K562 (cell line): ENCODE data around the gene ZNF432. TPM values are rescaled to one million over a fixed set of nuclear protein-coding genes. Genes with fewer than 3 reads are reported as not detected.

ENCODE experiments used
- ATF4 ChIP-seq: fragments of 450-650 bp; formaldehyde crosslinking; IDR thresholded peaks from 2 replicates; pipeline ENCODE4 v1.4.0; 2022; ENCODE audit warnings: mild to moderate bottlenecking, moderate library complexity
- BCOR ChIP-seq: fragments of 450-650 bp; IDR thresholded peaks from 2 replicates; pipeline ENCODE4 v1.6.1; 2016
- FOXK2 ChIP-seq, 2 experiments: fragments of 450-650 bp; IDR thresholded peaks in 1 of 2; conservative IDR thresholded peaks in 1 of 2; 2 replicates each; pipeline ENCODE4 v1.6.1; 2016; ENCODE audit warnings: low read depth in 2 of 2, mild to moderate bottlenecking in 1 of 2
- HCFC1 ChIP-seq: IDR thresholded peaks from 2 replicates; pipeline ENCODE4 v1.6.1; 2012; ENCODE audit warnings: low read depth, low read length, improper control_type of control experiment
- KLF6 ChIP-seq: fragments of 250-450 bp; sonication (Bioruptor Pico); IDR thresholded peaks from 2 replicates; pipeline ENCODE4 v1.4.0; 2020; ENCODE audit warnings: mild to moderate bottlenecking, moderate library complexity, borderline replicate concordance
- MYBL2 ChIP-seq, 2 experiments: fragments of 450-650 bp in 1 of 2; sonication (generic) in 1 of 2; formaldehyde crosslinking in 1 of 2; IDR thresholded peaks; 2 replicates each; pipeline versions ENCODE4 v1.6.1 to v1.8.1; 2017 to 2022; ENCODE audit warnings: borderline replicate concordance in 1 of 2, inconsistent platforms in 1 of 2, low read depth in 1 of 2, mild to moderate bottlenecking in 1 of 2, missing genetic modification reagents in 1 of 2, moderate library complexity in 1 of 2
- POLR2B ChIP-seq: fragments of 450-650 bp; IDR thresholded peaks from 2 replicates; pipeline ENCODE4 v1.6.1; 2018; ENCODE audit warnings: low read depth; ENCODE audit not compliant: partially characterized antibody
- POLR2G ChIP-seq: fragments of 200-400 bp; formaldehyde crosslinking; IDR thresholded peaks from 2 replicates; pipeline ENCODE4 v1.6.1; 2017; ENCODE audit warnings: low read depth, mild to moderate bottlenecking, antibody characterized with exemption, low read length, moderate library complexity
- RAD21 ChIP-seq, 2 experiments: fragments of 250-450 bp in 1 of 2; fragments of 450-650 bp in 1 of 2; sonication (Bioruptor Pico) in 1 of 2; formaldehyde crosslinking in 1 of 2; IDR thresholded peaks in 1 of 2; conservative IDR thresholded peaks in 1 of 2; 2 replicates each; pipeline versions ENCODE4 v1.4.0 to v1.8.0; 2020 to 2022; ENCODE audit warnings: mild to moderate bottlenecking in 2 of 2, moderate library complexity in 1 of 2
- TFAP4 ChIP-seq: sonication (generic); formaldehyde crosslinking; IDR thresholded peaks from 2 replicates; pipeline ENCODE4 v1.8.0; 2022; ENCODE audit warnings: missing genetic modification reagents, mild to moderate bottlenecking, moderate library complexity, borderline replicate concordance
- ZBTB17 ChIP-seq: fragments of 450-650 bp; formaldehyde crosslinking; IDR thresholded peaks from 2 replicates; pipeline ENCODE4 v1.4.0; 2020; ENCODE audit warnings: mild to moderate bottlenecking
- ZFX ChIP-seq: sonication (generic); formaldehyde crosslinking; IDR thresholded peaks from 2 replicates; pipeline ENCODE4 v1.8.0; 2022; ENCODE audit warnings: mild to moderate bottlenecking, missing genetic modification reagents, moderate library complexity
- ZNF134 ChIP-seq: fragments of 250-450 bp; sonication (Bioruptor Pico); conservative IDR thresholded peaks from 2 replicates; pipeline ENCODE4 v1.4.0; 2020
- ZNF174 ChIP-seq: fragments of 250-450 bp; sonication (Bioruptor Pico); IDR thresholded peaks from 2 replicates; pipeline ENCODE4 v1.4.0; 2020; ENCODE audit warnings: mild to moderate bottlenecking
- ZNF197 ChIP-seq: fragments of 200-800 bp; sonication (Bioruptor generic); IDR thresholded peaks from 2 replicates; pipeline ENCODE4 v1.6.1; 2016; ENCODE audit warnings: low read depth, missing genetic modification characterization, missing compliant biosample characterization
- polyA plus RNA-seq, 8 experiments: library from polyadenylated mRNA; depleted of rRNA in 4 of 8; stranded (reverse) in 5 of 8; unstranded in 3 of 8; fragments of >200 nt; fragmentation: Nextera tagmentation in 2 of 8; fragmentation: Illumina TruSeq in 1 of 8; extraction: Ambion mirVana in 2 of 8; extraction: Trizol in 1 of 8; gene quantifications; 2 replicates each; pipeline versions ENCODE4 v1.2.1 to v1.2.3, GENCODE V29; 2011 to 2014; ENCODE audit warnings: inconsistent platforms in 1 of 8, missing spikeins in 1 of 8
- total RNA-seq, 7 experiments: library from RNA; depleted of rRNA in 6 of 7; stranded (reverse); fragments of >200 nt in 6 of 7; fragmentation: Illumina TruSeq in 2 of 7; extraction: Trizol in 2 of 7; gene quantifications; 2 replicates each; pipeline versions ENCODE4 v1.2.1 to v1.2.3, GENCODE V29; 2011 to 2021; ENCODE audit warnings: low replicate concordance in 1 of 7
- TF ChIP-seq, protein P1 (sequence below): fragments of 250-450 bp; sonication (Bioruptor Pico); IDR thresholded peaks from 2 replicates; pipeline ENCODE4 v1.9.0; 2021; ENCODE audit warnings: mild to moderate bottlenecking
- TF ChIP-seq, protein P2 (sequence below): fragments of 200-800 bp; sonication (Bioruptor generic); IDR thresholded peaks from 2 replicates; pipeline ENCODE4 v1.6.1; 2017; ENCODE audit warnings: missing genetic modification characterization, missing compliant biosample characterization
- TF ChIP-seq, protein P3 (sequence below): fragments of 250-450 bp; sonication (Bioruptor Pico); IDR thresholded peaks from 2 replicates; pipeline ENCODE4 v1.4.0; 2020; ENCODE audit warnings: mild to moderate bottlenecking
- TF ChIP-seq, protein P4 (sequence below): conservative IDR thresholded peaks from 2 replicates; pipeline ENCODE4 v1.6.1; 2011; ENCODE audit warnings: low read depth, mild to moderate bottlenecking, low read length; ENCODE audit not compliant: control insufficient read depth

The ZNF432 gene
- total and polyA plus RNA-seq, 9 of the 15 experiments (the other 6 are each of a cell fraction or from before 2014, with no cell fraction given), result 2.6 to 6.8 (median 4.0) TPM

- TF ChIP-seq POLR2B (peak; percentile 30), KLF6 (CRISPR knock-in tag) (0 out of 2 replicates have a peak, but pooled peaks have one; percentile 34), ATF4 (CRISPR knock-in tag) (0 out of 2 replicates have a peak, but pooled peaks have one; percentile 20), ZNF174 (CRISPR knock-in tag) (no peak), ZNF197 (CRISPR knock-in tag) (peak; percentile 94), BCOR (0 out of 2 replicates have a peak, but pooled peaks have one; percentile 32), RAD21 (CRISPR knock-in tag; conservative IDR thresholded peaks at IDR 0.05 in 1 of 2, IDR thresholded peaks at IDR 0.05 in 1 of 2) (0 out of 4 replicates have a peak, but pooled peaks of 1 of the 2 experiments have one; percentile 4), TFAP4 (CRISPR knock-in tag) (peak; percentile 38; the same call in 1 of the 2 replicates), ZNF134 (CRISPR knock-in tag) (no peak), ZBTB17 (CRISPR knock-in tag) (peak; percentile 63; the same call in 1 of the 2 replicates), ZFX (CRISPR knock-in tag) (0 out of 2 replicates have a peak, but pooled peaks have one; percentile 20), POLR2G (peak; percentile 75), MYBL2 (IDR thresholded peaks at IDR 0.05; ENCODE audit: low read depth) (peak; percentile 55), MYBL2 (CRISPR knock-in tag; IDR thresholded peaks at IDR 0.05; ENCODE audit: borderline replicate concordance) (no peak), FOXK2 (conservative IDR thresholded peaks at IDR 0.05 in 1 of 2, IDR thresholded peaks at IDR 0.05 in 1 of 2; ENCODE audit: low read depth in 2 of 2) (peak; percentile 55 to 77; a peak in 2 of 4 replicates), HCFC1 (peak; percentile 90)
- TF ChIP-seq, protein P1, sequence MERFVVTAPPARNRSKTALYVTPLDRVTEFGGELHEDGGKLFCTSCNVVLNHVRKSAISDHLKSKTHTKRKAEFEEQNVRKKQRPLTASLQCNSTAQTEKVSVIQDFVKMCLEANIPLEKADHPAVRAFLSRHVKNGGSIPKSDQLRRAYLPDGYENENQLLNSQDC (CRISPR knock-in tag), result no peak
- TF ChIP-seq, protein P2, sequence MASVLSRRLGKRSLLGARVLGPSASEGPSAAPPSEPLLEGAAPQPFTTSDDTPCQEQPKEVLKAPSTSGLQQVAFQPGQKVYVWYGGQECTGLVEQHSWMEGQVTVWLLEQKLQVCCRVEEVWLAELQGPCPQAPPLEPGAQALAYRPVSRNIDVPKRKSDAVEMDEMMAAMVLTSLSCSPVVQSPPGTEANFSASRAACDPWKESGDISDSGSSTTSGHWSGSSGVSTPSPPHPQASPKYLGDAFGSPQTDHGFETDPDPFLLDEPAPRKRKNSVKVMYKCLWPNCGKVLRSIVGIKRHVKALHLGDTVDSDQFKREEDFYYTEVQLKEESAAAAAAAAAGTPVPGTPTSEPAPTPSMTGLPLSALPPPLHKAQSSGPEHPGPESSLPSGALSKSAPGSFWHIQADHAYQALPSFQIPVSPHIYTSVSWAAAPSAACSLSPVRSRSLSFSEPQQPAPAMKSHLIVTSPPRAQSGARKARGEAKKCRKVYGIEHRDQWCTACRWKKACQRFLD (CRISPR knock-in tag), result 0 out of 2 replicates have a peak, but pooled peaks have one; percentile 53
- TF ChIP-seq, protein P3, sequence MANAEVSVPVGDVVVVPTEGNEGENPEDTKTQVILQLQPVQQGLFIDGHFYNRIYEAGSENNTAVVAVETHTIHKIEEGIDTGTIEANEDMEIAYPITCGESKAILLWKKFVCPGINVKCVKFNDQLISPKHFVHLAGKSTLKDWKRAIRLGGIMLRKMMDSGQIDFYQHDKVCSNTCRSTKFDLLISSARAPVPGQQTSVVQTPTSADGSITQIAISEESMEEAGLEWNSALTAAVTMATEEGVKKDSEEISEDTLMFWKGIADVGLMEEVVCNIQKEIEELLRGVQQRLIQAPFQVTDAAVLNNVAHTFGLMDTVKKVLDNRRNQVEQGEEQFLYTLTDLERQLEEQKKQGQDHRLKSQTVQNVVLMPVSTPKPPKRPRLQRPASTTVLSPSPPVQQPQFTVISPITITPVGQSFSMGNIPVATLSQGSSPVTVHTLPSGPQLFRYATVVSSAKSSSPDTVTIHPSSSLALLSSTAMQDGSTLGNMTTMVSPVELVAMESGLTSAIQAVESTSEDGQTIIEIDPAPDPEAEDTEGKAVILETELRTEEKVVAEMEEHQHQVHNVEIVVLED (CRISPR knock-in tag), result peak; percentile 47; the same call in 1 of the 2 replicates
- TF ChIP-seq, protein P4, sequence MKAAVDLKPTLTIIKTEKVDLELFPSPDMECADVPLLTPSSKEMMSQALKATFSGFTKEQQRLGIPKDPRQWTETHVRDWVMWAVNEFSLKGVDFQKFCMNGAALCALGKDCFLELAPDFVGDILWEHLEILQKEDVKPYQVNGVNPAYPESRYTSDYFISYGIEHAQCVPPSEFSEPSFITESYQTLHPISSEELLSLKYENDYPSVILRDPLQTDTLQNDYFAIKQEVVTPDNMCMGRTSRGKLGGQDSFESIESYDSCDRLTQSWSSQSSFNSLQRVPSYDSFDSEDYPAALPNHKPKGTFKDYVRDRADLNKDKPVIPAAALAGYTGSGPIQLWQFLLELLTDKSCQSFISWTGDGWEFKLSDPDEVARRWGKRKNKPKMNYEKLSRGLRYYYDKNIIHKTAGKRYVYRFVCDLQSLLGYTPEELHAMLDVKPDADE, result peak; percentile 78; the same call in 1 of the 2 replicates
Measured at GRCh38 chr19:52007806-52008557, 40.7 kb downstream of the ZNF432 start, which contains the start of gene ZNF615 (continued).
